KMS-11 (cell line): ENCODE data around the gene FAF1.

ENCODE experiments used
- H2AFZ ChIP-seq: fragments of 200-600 bp; sonication (generic); 2 replicates; pipeline ENCODE4 v1.6.1; 2016; ENCODE audit warnings: antibody characterized with exemption, mixed run types, low read depth
- H3K27ac ChIP-seq: fragments of 200-600 bp; sonication (generic); 2 replicates; pipeline ENCODE4 v1.6.1; 2016; ENCODE audit warnings: mild to moderate bottlenecking, mixed run types
- H3K27me3 ChIP-seq: fragments of 200-600 bp; sonication (generic); 2 replicates; pipeline ENCODE4 v1.6.1; 2017; ENCODE audit warnings: mild to moderate bottlenecking, low read depth, mixed run types, moderate library complexity; ENCODE audit not compliant: insufficient read depth
- H3K36me3 ChIP-seq: fragments of 200-600 bp; sonication (generic); 2 replicates; pipeline ENCODE4 v1.6.1; 2017; ENCODE audit warnings: mild to moderate bottlenecking, mixed run types; ENCODE audit not compliant: insufficient read depth
- H3K4me1 ChIP-seq: fragments of 200-600 bp; sonication (generic); 2 replicates; pipeline ENCODE4 v1.6.1; 2016; ENCODE audit warnings: mild to moderate bottlenecking, low read depth, mixed run types; ENCODE audit not compliant: poor library complexity, severe bottlenecking
- H3K4me2 ChIP-seq: fragments of 200-600 bp; sonication (generic); 2 replicates; pipeline ENCODE4 v1.7.0; 2016; ENCODE audit warnings: mild to moderate bottlenecking, mixed run types
- H3K4me3 ChIP-seq: fragments of 200-600 bp; sonication (generic); IDR thresholded peaks from 2 replicates; pipeline ENCODE4 v1.6.1; 2017; ENCODE audit warnings: low read depth, low read length, mixed read lengths; ENCODE audit not compliant: insufficient read depth
- H3K79me2 ChIP-seq: fragments of 200-600 bp; sonication (generic); 2 replicates; pipeline ENCODE4 v1.6.1; 2016; ENCODE audit warnings: low read depth, mixed run types; ENCODE audit not compliant: insufficient read depth
- H3K9ac ChIP-seq: fragments of 200-600 bp; sonication (generic); 2 replicates; pipeline ENCODE4 v1.6.1; 2016; ENCODE audit warnings: mild to moderate bottlenecking, mixed run types
- H4K20me1 ChIP-seq: fragments of 200-600 bp; sonication (generic); 2 replicates; pipeline ENCODE4 v1.6.1; 2016; ENCODE audit warnings: mild to moderate bottlenecking, mixed run types; ENCODE audit not compliant: insufficient read depth
- CTCF ChIP-seq: fragments of 200-600 bp; sonication (generic); conservative IDR thresholded peaks from 2 replicates; pipeline ENCODE4 v1.6.1; 2017; ENCODE audit warnings: low read depth, mild to moderate bottlenecking, antibody characterized with exemption, low read length, moderate library complexity, mixed read lengths

Gene FAF1

GRCh38 chr1:50661626-50662025 lies 298.4 kb downstream of the FAF1 start:
- no peak overlapping the region for H3K27ac ChIP-seq
- no peak overlapping the region for H3K4me3 ChIP-seq
- H3K9ac ChIP-seq = no peak overlapping the region
- no peaks in the 10 kb centered on the region for H3K27me3 ChIP-seq
- H4K20me1 ChIP-seq = no peaks in the 10 kb centered on the region
- no peaks in the 10 kb centered on the region for H3K79me2 ChIP-seq
- no peak overlapping the region for H2AFZ ChIP-seq
- no peaks in the 10 kb centered on the region for H3K36me3 ChIP-seq
- TF ChIP-seq CTCF = no peak
- H3K4me2 ChIP-seq = no peak overlapping the region
- no peaks in the 10 kb centered on the region for H3K4me1 ChIP-seq

GRCh38 chr1:50659107-50659662 lies 300.9 kb downstream of the FAF1 start:
- Histone ChIP-seq H3K4me2 (no peak overlapping the region), H3K36me3 (no peaks in the 10 kb centered on the region), H2AFZ (no peak overlapping the region), H3K79me2 (no peaks in the 10 kb centered on the region), H4K20me1 (no peaks in the 10 kb centered on the region), H3K27me3 (no peaks in the 10 kb centered on the region), H3K9ac (no peak overlapping the region), H3K4me3 (no peak overlapping the region), H3K27ac (no peak overlapping the region), H3K4me1 (no peaks in the 10 kb centered on the region)
- no peak for TF ChIP-seq CTCF

- H3K27me3 ChIP-seq = no peaks in the 10 kb centered on the region
- no peak overlapping the region for H2AFZ ChIP-seq
- no peaks in the 10 kb centered on the region for H3K4me1 ChIP-seq
- H3K36me3 ChIP-seq = no peaks in the 10 kb centered on the region
- no peak overlapping the region for H3K9ac ChIP-seq
- no peak overlapping the region for H3K4me2 ChIP-seq
- no peak overlapping the region for H3K27ac ChIP-seq
- H3K79me2 ChIP-seq = no peaks in the 10 kb centered on the region
- no peak for TF ChIP-seq CTCF
- H4K20me1 ChIP-seq = no peaks in the 10 kb centered on the region
- no peak overlapping the region for H3K4me3 ChIP-seq
Observed at GRCh38 chr1:50658459-50659076, 301.5 kb downstream of the FAF1 start.

GRCh38 chr1:50656931-50657330 lies 303.1 kb downstream of the FAF1 start:
- Histone ChIP-seq H4K20me1 (no peaks in the 10 kb centered on the region), H3K27me3 (no peaks in the 10 kb centered on the region), H3K27ac (no peak overlapping the region), H3K4me3 (no peak overlapping the region), H3K4me1 (no peaks in the 10 kb centered on the region), H3K4me2 (no peak overlapping the region), H3K79me2 (no peaks in the 10 kb centered on the region), H3K9ac (no peak overlapping the region), H2AFZ (no peak overlapping the region), H3K36me3 (no peaks in the 10 kb centered on the region)
- no peak for TF ChIP-seq CTCF
